Calu3 (cell line): ENCODE data around the gene EIF4B. TPM values are rescaled to one million over a fixed set of nuclear protein-coding genes. Genes with fewer than 3 reads are reported as not detected.

ENCODE experiments used
- BruUV-seq: library from RNA; stranded (reverse); fragments of 400-500 nt; replicated peaks from 2 replicates; lab custom pipeline; 2021; lab: Mats Ljungman, UMichigan
- CTCF ChIA-PET: fragments of 300-600 bp; sonication (Branson Sonifier 250); formaldehyde crosslinking; loops from one replicate; lab custom pipeline; 2022; ENCODE audit warnings: antibody characterized with exemption; lab: Charles Lee
- DNase-seq: peaks from one replicate; pipeline ENCODE4 v3.0.0; 2022
- H3K27ac Mint-ChIP-seq: one replicate; pipeline ENCODE4 v1.8.0; 2022; ENCODE audit warnings: mixed read lengths; ENCODE audit not compliant: unreplicated experiment
- H3K27me3 Mint-ChIP-seq: one replicate; pipeline ENCODE4 v1.8.0; 2022; ENCODE audit warnings: mixed read lengths; ENCODE audit not compliant: unreplicated experiment
- H3K36me3 Mint-ChIP-seq: one replicate; pipeline ENCODE4 v1.8.0; 2022; ENCODE audit warnings: mild to moderate bottlenecking, moderate library complexity, mixed read lengths; ENCODE audit not compliant: insufficient read depth, unreplicated experiment
- H3K4me1 Mint-ChIP-seq: one replicate; pipeline ENCODE4 v1.8.0; 2022; ENCODE audit warnings: mild to moderate bottlenecking, low read depth, mixed read lengths; ENCODE audit not compliant: unreplicated experiment
- H3K4me3 Mint-ChIP-seq: one replicate; pipeline ENCODE4 v1.8.0; 2022; ENCODE audit warnings: mild to moderate bottlenecking, low read depth, moderate library complexity, mixed read lengths; ENCODE audit not compliant: unreplicated experiment
- H3K9me3 Mint-ChIP-seq: one replicate; pipeline ENCODE4 v1.8.0; 2022; ENCODE audit warnings: low read depth, mixed read lengths; ENCODE audit not compliant: unreplicated experiment
- intact Hi-C: fragments of 100-400 bp; cut with micrococcal nuclease; formaldehyde crosslinking; loops from one replicate; pipeline ENCODE4 v1.10.0; 2022; ENCODE audit not compliant: unreplicated experiment
- total RNA-seq: library from RNA; stranded (reverse); gene quantifications from 2 replicates; pipeline ENCODE4 v1.2.3, GENCODE V29; 2022
- TF ChIP-seq, protein P1 (sequence below): fragments of 200-600 bp; IDR thresholded peaks from one replicate; pipeline ENCODE4 v1.8.0; 2022; ENCODE audit warnings: antibody characterized with exemption; ENCODE audit not compliant: unreplicated experiment

Gene EIF4B
- total RNA-seq, 1 experiment from 2014 or later, result 272 TPM

DNA sequence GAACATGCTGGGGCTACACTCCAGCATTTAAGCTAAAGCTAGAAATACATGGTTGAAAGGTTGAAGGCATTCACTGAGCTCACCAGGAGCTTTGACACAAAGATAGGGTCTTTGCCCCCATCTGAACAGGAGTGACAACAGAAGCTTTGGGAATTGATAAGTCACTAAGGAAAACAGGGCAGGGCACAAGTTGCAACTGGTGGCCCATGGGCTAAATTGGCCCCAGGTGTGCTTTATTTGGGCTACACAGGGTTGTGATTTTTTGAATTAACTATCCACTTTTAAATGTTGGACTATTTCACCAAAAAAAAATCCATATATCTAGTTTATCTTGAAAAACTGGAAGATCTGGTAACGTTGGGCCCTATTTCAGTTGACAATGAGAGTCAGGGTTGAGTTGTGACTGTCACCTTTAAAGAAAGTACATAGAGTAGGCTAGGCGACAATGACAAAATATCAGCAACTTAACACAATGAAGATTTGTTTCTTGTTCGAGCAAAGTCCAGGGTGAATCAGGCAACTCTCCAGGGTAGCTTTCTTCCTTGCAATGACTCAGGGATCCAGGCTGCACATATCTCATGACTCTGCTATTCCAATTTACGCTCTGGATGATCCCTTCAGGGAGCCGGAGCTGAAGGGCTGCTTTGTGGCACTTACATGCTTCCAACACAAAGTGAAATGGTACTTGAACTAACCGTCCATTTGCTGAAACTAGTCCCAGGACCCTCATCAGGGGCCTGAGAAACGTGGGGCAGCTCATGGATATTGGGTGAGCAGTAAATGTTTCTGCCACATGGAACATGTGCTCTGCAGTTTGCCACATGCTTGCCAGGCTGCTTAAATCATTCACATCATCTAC lies 13.3 kb upstream of the EIF4B start:
- intact Hi-C loops, result loop anchor here (2.0 kb wide), 1 partner anchor 14 kb away; the partner anchor contains the start of gene EIF4B
- H3K36me3 Mint-ChIP-seq, result peaks cover 11% of the 10 kb centered on the region
- H3K27ac Mint-ChIP-seq, result peak overlapping the region; percentile 85
- no TSS peak for BruUV-seq
- TF ChIP-seq, protein P1, sequence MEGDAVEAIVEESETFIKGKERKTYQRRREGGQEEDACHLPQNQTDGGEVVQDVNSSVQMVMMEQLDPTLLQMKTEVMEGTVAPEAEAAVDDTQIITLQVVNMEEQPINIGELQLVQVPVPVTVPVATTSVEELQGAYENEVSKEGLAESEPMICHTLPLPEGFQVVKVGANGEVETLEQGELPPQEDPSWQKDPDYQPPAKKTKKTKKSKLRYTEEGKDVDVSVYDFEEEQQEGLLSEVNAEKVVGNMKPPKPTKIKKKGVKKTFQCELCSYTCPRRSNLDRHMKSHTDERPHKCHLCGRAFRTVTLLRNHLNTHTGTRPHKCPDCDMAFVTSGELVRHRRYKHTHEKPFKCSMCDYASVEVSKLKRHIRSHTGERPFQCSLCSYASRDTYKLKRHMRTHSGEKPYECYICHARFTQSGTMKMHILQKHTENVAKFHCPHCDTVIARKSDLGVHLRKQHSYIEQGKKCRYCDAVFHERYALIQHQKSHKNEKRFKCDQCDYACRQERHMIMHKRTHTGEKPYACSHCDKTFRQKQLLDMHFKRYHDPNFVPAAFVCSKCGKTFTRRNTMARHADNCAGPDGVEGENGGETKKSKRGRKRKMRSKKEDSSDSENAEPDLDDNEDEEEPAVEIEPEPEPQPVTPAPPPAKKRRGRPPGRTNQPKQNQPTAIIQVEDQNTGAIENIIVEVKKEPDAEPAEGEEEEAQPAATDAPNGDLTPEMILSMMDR, result no peak
- DNase-seq, result peak; percentile 66
- H3K4me3 Mint-ChIP-seq, result peak overlapping the region; percentile 2
- no peaks in the 10 kb centered on the region for H3K9me3 Mint-ChIP-seq
- CTCF ChIA-PET, result interaction anchor here (0.6 to 2.0 kb wide), 5 partner anchors 12 to 566 kb away, joined by 3 to 8 read pairs (median 3); no protein-coding TSS in a partner anchor
- peaks cover 11% of the 10 kb centered on the region for H3K4me1 Mint-ChIP-seq
- no peaks in the 10 kb centered on the region for H3K27me3 Mint-ChIP-seq

DNA sequence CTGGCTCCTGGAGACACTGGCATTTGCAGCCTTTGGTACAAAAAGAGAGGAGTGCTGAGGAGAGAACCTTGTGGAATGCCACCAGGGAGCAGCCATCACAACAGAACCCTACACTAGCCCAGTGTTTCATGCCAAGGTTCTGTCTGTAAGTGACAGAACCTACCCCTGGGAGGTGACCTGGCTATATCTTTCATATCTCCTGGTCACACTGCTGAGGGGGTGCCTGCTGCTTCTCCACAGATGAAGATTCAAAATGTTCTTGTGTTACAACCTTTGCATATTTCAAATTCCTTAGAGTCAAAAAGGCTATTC lies 12.7 kb upstream of the EIF4B start:
- no peak for DNase-seq
- H3K27me3 Mint-ChIP-seq, result no peaks in the 10 kb centered on the region
- peak overlapping the region; percentile 85 for H3K27ac Mint-ChIP-seq
- CTCF ChIA-PET, result interaction anchor here (0.6 to 1.3 kb wide), 2 partner anchors 12 to 164 kb away, joined by 3 to 4 read pairs; no protein-coding TSS in a partner anchor
- no TSS peak for BruUV-seq
- intact Hi-C loops, result loop anchor here (2.0 kb wide), 1 partner anchor 13 kb away; the partner anchor contains the start of gene EIF4B
- peaks cover 11% of the 10 kb centered on the region for H3K36me3 Mint-ChIP-seq
- H3K9me3 Mint-ChIP-seq, result no peaks in the 10 kb centered on the region
- peaks cover 11% of the 10 kb centered on the region for H3K4me1 Mint-ChIP-seq
- no peak overlapping the region for H3K4me3 Mint-ChIP-seq
- TF ChIP-seq, protein P1, result no peak

DNA sequence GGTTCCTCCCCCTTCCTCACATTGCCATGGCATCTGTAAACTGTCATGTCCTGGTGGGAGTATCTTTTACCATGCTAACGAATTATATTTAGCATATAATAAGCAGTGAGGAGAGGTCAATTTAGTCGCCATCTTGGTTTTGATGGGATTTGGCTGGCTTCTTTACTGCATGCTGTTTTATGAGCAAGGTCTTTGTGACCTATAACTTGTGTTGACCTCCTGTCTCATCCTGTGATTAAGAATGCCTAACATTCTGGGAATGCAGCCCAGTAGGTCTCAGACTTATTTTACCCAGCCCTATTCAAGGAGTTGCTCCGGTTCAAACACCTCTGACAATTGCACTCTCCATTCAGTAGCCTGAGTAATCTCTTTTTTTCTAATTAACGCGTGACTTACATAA lies 2.1 kb upstream of the EIF4B start:
- TF ChIP-seq, protein P1, result no peak
- CTCF ChIA-PET, result no interaction called here
- Mint-ChIP-seq H3K36me3 (peaks cover 36% of the 10 kb centered on the region), H3K9me3 (no peaks in the 10 kb centered on the region), H3K27me3 (no peaks in the 10 kb centered on the region), H3K4me3 (no peak overlapping the region), H3K4me1 (peaks cover 15% of the 10 kb centered on the region), H3K27ac (no peak overlapping the region)
- no peak for DNase-seq
- intact Hi-C loops, result no loop called here
- no TSS peak for BruUV-seq

DNA sequence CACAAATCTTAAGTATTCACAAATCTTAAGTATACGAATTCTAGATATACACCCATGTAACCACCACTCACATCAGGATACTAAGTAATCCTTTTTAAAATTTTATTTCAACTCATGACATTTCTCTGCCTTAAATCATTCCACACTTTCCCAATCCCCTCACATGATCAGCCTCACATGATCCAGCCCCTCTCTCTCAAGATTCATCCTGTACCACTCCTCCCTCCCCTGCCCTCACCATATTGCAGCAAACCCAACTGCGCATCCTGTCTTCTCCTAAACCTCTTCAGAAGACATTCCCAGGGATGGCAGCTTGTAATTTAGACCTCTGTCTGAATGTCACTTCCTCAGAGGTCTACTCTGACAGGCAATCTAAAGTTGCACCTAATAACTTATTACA lies 1.7 kb upstream of the EIF4B start:
- Mint-ChIP-seq H3K4me1 (peaks cover 15% of the 10 kb centered on the region), H3K9me3 (no peaks in the 10 kb centered on the region), H3K27ac (no peak overlapping the region), H3K4me3 (peak overlapping the region; percentile 95), H3K36me3 (peaks cover 40% of the 10 kb centered on the region), H3K27me3 (no peaks in the 10 kb centered on the region)
- intact Hi-C loops, result no loop called here
- DNase-seq, result no peak
- CTCF ChIA-PET, result no interaction called here
- TF ChIP-seq, protein P1, result no peak
- no TSS peak for BruUV-seq
